Glutamatergic neuron (in vitro differentiated cells): Measurements from ENCODE around the gene NHSL2. TPM values are rescaled to one million over a fixed set of nuclear protein-coding genes. Genes with fewer than 3 reads are reported as not detected.

ENCODE experiments used
- DNase-seq: peaks from one replicate; pipeline ENCODE4 v3.0.0; 2022
- H3K27ac Mint-ChIP-seq: one replicate; pipeline ENCODE4 v1.8.0; 2020; ENCODE audit warnings: mild to moderate bottlenecking, mixed read lengths, inconsistent platforms; ENCODE audit not compliant: unreplicated experiment
- H3K27me3 Mint-ChIP-seq: one replicate; pipeline ENCODE4 v1.8.0; 2020; ENCODE audit warnings: mild to moderate bottlenecking, moderate library complexity, mixed read lengths, inconsistent platforms; ENCODE audit not compliant: unreplicated experiment
- H3K36me3 Mint-ChIP-seq: one replicate; pipeline ENCODE4 v1.8.0; 2020; ENCODE audit warnings: mild to moderate bottlenecking, mixed read lengths, inconsistent platforms; ENCODE audit not compliant: unreplicated experiment
- H3K4me1 Mint-ChIP-seq: one replicate; pipeline ENCODE4 v1.8.0; 2020; ENCODE audit warnings: mild to moderate bottlenecking, low read depth, mixed read lengths, inconsistent platforms; ENCODE audit not compliant: unreplicated experiment
- H3K4me3 Mint-ChIP-seq: one replicate; pipeline ENCODE4 v1.8.0; 2020; ENCODE audit warnings: mild to moderate bottlenecking, mixed read lengths, inconsistent platforms; ENCODE audit not compliant: unreplicated experiment
- H3K9me3 Mint-ChIP-seq: one replicate; pipeline ENCODE4 v1.8.0; 2020; ENCODE audit warnings: mild to moderate bottlenecking, moderate library complexity, mixed read lengths, inconsistent platforms; ENCODE audit not compliant: unreplicated experiment
- total RNA-seq: library from RNA; stranded (reverse); fragmentation: NEBNext Ultra II Directional; extraction: Animal tissue kit (Norgen Biotek cat#: 25700); gene quantifications from one replicate; pipeline ENCODE4 v1.2.1, GENCODE V29; 2021; ENCODE audit not compliant: unreplicated experiment
- TF ChIP-seq, protein P1 (sequence below): fragments of 200-600 bp; sonication (generic); IDR thresholded peaks from one replicate; pipeline ENCODE4 v1.5.0; 2021; ENCODE audit not compliant: partially characterized antibody, unreplicated experiment

Gene NHSL2
- total RNA-seq, 1 donor from 2014 or later = 7.3 TPM

- Mint-ChIP-seq H3K36me3 (no peaks in the 10 kb centered on the region), H3K9me3 (no peaks in the 10 kb centered on the region), H3K27ac (no peak overlapping the region), H3K4me3 (no peak overlapping the region), H3K27me3 (peaks cover 3% of the 10 kb centered on the region), H3K4me1 (peaks cover 22% of the 10 kb centered on the region)
- TF ChIP-seq, protein P1, sequence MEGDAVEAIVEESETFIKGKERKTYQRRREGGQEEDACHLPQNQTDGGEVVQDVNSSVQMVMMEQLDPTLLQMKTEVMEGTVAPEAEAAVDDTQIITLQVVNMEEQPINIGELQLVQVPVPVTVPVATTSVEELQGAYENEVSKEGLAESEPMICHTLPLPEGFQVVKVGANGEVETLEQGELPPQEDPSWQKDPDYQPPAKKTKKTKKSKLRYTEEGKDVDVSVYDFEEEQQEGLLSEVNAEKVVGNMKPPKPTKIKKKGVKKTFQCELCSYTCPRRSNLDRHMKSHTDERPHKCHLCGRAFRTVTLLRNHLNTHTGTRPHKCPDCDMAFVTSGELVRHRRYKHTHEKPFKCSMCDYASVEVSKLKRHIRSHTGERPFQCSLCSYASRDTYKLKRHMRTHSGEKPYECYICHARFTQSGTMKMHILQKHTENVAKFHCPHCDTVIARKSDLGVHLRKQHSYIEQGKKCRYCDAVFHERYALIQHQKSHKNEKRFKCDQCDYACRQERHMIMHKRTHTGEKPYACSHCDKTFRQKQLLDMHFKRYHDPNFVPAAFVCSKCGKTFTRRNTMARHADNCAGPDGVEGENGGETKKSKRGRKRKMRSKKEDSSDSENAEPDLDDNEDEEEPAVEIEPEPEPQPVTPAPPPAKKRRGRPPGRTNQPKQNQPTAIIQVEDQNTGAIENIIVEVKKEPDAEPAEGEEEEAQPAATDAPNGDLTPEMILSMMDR = no peak
- DNase-seq = no peak
Observed at GRCh38 chrX:72045552-72046277, 135.1 kb downstream of the NHSL2 start.

GRCh38 chrX:72046447-72046846, 135.8 kb downstream of the NHSL2 start:
- Mint-ChIP-seq H3K4me1 (peaks cover 15% of the 10 kb centered on the region), H3K27me3 (peaks cover 1% of the 10 kb centered on the region)

GRCh38 chrX:72048510-72049455, 138.1 kb downstream of the NHSL2 start:
- DNase-seq = no peak
- H3K4me3 Mint-ChIP-seq = no peak overlapping the region
- TF ChIP-seq, protein P1 = no peak
- peaks cover 4% of the 10 kb centered on the region for H3K27me3 Mint-ChIP-seq
- H3K36me3 Mint-ChIP-seq = no peaks in the 10 kb centered on the region
- no peak overlapping the region for H3K27ac Mint-ChIP-seq
- no peaks in the 10 kb centered on the region for H3K9me3 Mint-ChIP-seq
- peaks cover 10% of the 10 kb centered on the region for H3K4me1 Mint-ChIP-seq

More at GRCh38 chrX:72046447-72046846, 135.8 kb downstream of the NHSL2 start:
- DNase-seq = no peak
- H3K9me3 Mint-ChIP-seq = no peaks in the 10 kb centered on the region
- no peak overlapping the region for H3K27ac Mint-ChIP-seq
- no peaks in the 10 kb centered on the region for H3K36me3 Mint-ChIP-seq
- H3K4me3 Mint-ChIP-seq = no peak overlapping the region
- TF ChIP-seq, protein P1 = no peak

GRCh38 chrX:72050011-72050410, 139.4 kb downstream of the NHSL2 start:
- TF ChIP-seq, protein P1 = no peak
- Mint-ChIP-seq H3K36me3 (no peaks in the 10 kb centered on the region), H3K27ac (no peak overlapping the region), H3K4me3 (no peak overlapping the region), H3K9me3 (no peaks in the 10 kb centered on the region), H3K27me3 (peaks cover 4% of the 10 kb centered on the region), H3K4me1 (peaks cover 10% of the 10 kb centered on the region)
- no peak for DNase-seq

GRCh38 chrX:72051589-72051988, 140.9 kb downstream of the NHSL2 start:
- no peak overlapping the region for H3K27ac Mint-ChIP-seq
- no peak for DNase-seq
- H3K4me3 Mint-ChIP-seq = no peak overlapping the region
- no peaks in the 10 kb centered on the region for H3K36me3 Mint-ChIP-seq
- H3K9me3 Mint-ChIP-seq = no peaks in the 10 kb centered on the region
- peaks cover 4% of the 10 kb centered on the region for H3K27me3 Mint-ChIP-seq
- TF ChIP-seq, protein P1 = no peak
- peaks cover 7% of the 10 kb centered on the region for H3K4me1 Mint-ChIP-seq
